SK-N-MC (cell line): Measurements from ENCODE around the gene C11orf21.

Source experiments
- EZH2 ChIP-seq: fragments of 200-600 bp; sonication (generic); IDR thresholded peaks from one replicate; pipeline ENCODE4 v1.6.1; 2017; ENCODE audit warnings: antibody characterized with exemption
- POLR2AphosphoS5 ChIP-seq: IDR thresholded peaks from 2 replicates; pipeline ENCODE4 v1.6.1; 2012; ENCODE audit warnings: mild to moderate bottlenecking, low read depth, low read length, borderline replicate concordance

- TF ChIP-seq EZH2 (no peak), POLR2AphosphoS5 (no peak)
These were observed 19.6 kb upstream of the C11orf21 start for GRCh38 chr11:2321311-2321683.
